ENCODE data around the gene MED13. TPM values are rescaled to one million over a fixed set of nuclear protein-coding genes. Genes with fewer than 3 reads are reported as not detected.

MED13 gene
- total and polyA plus RNA-seq, 8 donors = 4.9 to 193 (median 45.0) TPM

DNA sequence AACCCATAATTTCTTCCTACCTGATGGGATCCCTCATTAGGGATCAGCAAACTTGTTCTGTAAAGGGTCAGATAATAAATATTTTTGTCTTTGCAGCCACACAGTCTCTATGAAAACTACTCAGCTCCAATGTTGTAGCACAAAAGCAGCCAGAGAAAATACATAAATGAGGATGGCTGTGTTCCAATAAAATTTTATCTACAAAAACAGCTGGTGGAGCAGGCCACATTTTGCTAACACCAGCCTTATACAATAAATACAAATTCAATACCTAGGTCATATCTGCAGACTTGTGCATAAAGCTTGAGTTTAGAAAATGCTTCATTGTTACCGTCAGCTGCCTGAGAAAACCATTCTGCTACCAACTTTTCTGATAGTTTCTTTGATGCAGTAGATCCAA lies 98.9 kb downstream of the MED13 start:
- H3K27me3 ChIP-seq = no peaks in the 10 kb centered on the region
- TF ChIP-seq EP300 (IDR thresholded peaks at IDR 0.05) (no peak), POLR2A (IDR thresholded peaks at IDR 0.05) (no peak), POLR2AphosphoS5 (IDR thresholded peaks at IDR 0.05) (no peak)
- TF ChIP-seq, protein P1, sequence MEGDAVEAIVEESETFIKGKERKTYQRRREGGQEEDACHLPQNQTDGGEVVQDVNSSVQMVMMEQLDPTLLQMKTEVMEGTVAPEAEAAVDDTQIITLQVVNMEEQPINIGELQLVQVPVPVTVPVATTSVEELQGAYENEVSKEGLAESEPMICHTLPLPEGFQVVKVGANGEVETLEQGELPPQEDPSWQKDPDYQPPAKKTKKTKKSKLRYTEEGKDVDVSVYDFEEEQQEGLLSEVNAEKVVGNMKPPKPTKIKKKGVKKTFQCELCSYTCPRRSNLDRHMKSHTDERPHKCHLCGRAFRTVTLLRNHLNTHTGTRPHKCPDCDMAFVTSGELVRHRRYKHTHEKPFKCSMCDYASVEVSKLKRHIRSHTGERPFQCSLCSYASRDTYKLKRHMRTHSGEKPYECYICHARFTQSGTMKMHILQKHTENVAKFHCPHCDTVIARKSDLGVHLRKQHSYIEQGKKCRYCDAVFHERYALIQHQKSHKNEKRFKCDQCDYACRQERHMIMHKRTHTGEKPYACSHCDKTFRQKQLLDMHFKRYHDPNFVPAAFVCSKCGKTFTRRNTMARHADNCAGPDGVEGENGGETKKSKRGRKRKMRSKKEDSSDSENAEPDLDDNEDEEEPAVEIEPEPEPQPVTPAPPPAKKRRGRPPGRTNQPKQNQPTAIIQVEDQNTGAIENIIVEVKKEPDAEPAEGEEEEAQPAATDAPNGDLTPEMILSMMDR (IDR thresholded peaks at IDR 0.05) = no peak
- H3K4me1 ChIP-seq = no peaks in the 10 kb centered on the region
- peak in 1 of 2 donors; percentile 3 for DNase-seq
- no peak overlapping the region for H3K27ac ChIP-seq
- intact Hi-C loops (cut with DNase I; ENCODE audit: low total_unique reads) = no loop called here
- WGBS, 5 donors = 0 to 3% (median 0%) methylated on average over 1 of the region's 1 CpG
- no peak overlapping the region for H3K4me3 ChIP-seq
- no peaks in the 10 kb centered on the region for H3K9me3 ChIP-seq
- peaks cover 40 to 100% (median 95%) of the 10 kb centered on the region in 4 donors for H3K36me3 ChIP-seq

GRCh38 chr17:61955619-61956018 lies 109.5 kb downstream of the MED13 start:
- intact Hi-C loops (cut with DNase I; ENCODE audit: low total_unique reads) = no loop called here
- Histone ChIP-seq H3K9me3 (no peaks in the 10 kb centered on the region), H3K27me3 (no peaks in the 10 kb centered on the region), H3K36me3 (peaks cover 59 to 100% (median 100%) of the 10 kb centered on the region in 4 donors), H3K4me1 (no peaks in the 10 kb centered on the region), H3K4me3 (no peak overlapping the region), H3K27ac (no peak overlapping the region)
- WGBS, 5 donors = 81 to 91% (median 84%) methylated on average over 4 of the region's 4 CpGs
- TF ChIP-seq POLR2A (IDR thresholded peaks at IDR 0.05) (no peak), EP300 (IDR thresholded peaks at IDR 0.05) (no peak), POLR2AphosphoS5 (IDR thresholded peaks at IDR 0.05) (no peak)
- TF ChIP-seq, protein P1 (IDR thresholded peaks at IDR 0.05) = no peak
- DNase-seq = no peak

DNA sequence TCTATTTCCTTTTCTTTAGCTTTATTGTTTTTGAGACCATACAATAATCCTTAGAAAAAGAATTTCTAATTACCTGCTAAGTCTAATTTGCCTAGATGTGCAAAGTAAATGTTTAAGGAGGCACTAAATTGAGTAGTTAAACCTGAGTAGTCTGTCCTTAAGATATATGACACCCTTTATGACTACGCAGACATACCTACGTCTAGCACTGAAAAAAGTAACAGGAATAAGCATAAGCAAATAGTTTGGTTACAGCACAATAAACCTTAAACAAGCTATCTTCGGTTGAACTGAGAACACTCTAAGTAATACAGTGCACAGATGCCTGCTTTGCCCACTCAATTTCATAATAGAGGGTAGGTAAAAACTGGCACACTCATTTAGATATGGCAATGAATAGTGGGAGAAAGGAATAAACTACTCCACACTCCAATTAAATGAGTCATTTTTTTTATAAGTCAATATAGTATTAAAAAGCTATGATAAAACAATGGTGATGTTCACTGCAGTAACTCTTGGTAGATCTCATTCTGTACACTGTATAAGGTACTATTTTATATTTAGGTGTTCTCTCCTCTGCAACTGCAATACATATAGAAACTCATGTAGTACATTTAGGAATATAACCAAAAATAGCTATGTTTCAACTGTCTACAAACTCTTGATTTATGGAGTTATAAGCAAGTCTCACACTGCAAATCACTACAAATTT lies 117.6 kb downstream of the MED13 start:
- no peak for DNase-seq
- Histone ChIP-seq H3K9me3 (no peaks in the 10 kb centered on the region), H3K27me3 (no peaks in the 10 kb centered on the region), H3K27ac (no peak overlapping the region), H3K36me3 (peaks cover 53 to 94% (median 87%) of the 10 kb centered on the region in 4 donors), H3K4me3 (no peak overlapping the region), H3K4me1 (no peaks in the 10 kb centered on the region)
- WGBS, 5 donors = 72 to 79% (median 77%) methylated on average over 3 of the region's 3 CpGs
- intact Hi-C loops (cut with DNase I; ENCODE audit: low total_unique reads) = no loop called here
- no peak for TF ChIP-seq POLR2AphosphoS5 (IDR thresholded peaks at IDR 0.05)
- TF ChIP-seq EP300 (IDR thresholded peaks at IDR 0.05) = no peak
- TF ChIP-seq POLR2A (IDR thresholded peaks at IDR 0.05) = no peak
- TF ChIP-seq, protein P1 (IDR thresholded peaks at IDR 0.05) = no peak

GRCh38 chr17:61946359-61946758 lies 118.7 kb downstream of the MED13 start:
- H3K27me3 ChIP-seq = no peaks in the 10 kb centered on the region
- no peak overlapping the region for H3K4me3 ChIP-seq
- no peak overlapping the region for H3K27ac ChIP-seq
- peaks cover 41 to 90% (median 78%) of the 10 kb centered on the region in 4 donors for H3K36me3 ChIP-seq
- TF ChIP-seq, protein P1 (IDR thresholded peaks at IDR 0.05) = no peak
- no peak for TF ChIP-seq POLR2AphosphoS5 (IDR thresholded peaks at IDR 0.05)
- TF ChIP-seq EP300 (IDR thresholded peaks at IDR 0.05) = no peak
- no peak for TF ChIP-seq POLR2A (IDR thresholded peaks at IDR 0.05)
- no peaks in the 10 kb centered on the region for H3K9me3 ChIP-seq
- 57 to 69% (median 65%) methylated on average over 2 of the region's 2 CpGs for WGBS, 5 donors
- DNase-seq = no peak
- no peaks in the 10 kb centered on the region for H3K4me1 ChIP-seq
- intact Hi-C loops (cut with DNase I; ENCODE audit: low total_unique reads) = no loop called here

Data from stomach (tissue), 9 donors.